Neural progenitor cell (in vitro differentiated cells): ENCODE data around the gene LEO1.

ENCODE experiments used
- EZH2 ChIP-seq: fragments of 200-600 bp; sonication (generic); IDR thresholded peaks from 2 replicates; pipeline ENCODE4 v1.6.1; 2017; ENCODE audit warnings: antibody characterized with exemption, mild to moderate bottlenecking, moderate library complexity
- EZH2phosphoT487 ChIP-seq: fragments of 200-600 bp; sonication (generic); IDR thresholded peaks from 2 replicates; pipeline ENCODE4 v1.6.1; 2017; ENCODE audit warnings: antibody characterized with exemption
- TF ChIP-seq, protein P1 (sequence below): fragments of 200-600 bp; sonication (generic); IDR thresholded peaks from 2 replicates; pipeline ENCODE4 v1.5.1; 2017; ENCODE audit warnings: antibody characterized with exemption, mild to moderate bottlenecking

DNA sequence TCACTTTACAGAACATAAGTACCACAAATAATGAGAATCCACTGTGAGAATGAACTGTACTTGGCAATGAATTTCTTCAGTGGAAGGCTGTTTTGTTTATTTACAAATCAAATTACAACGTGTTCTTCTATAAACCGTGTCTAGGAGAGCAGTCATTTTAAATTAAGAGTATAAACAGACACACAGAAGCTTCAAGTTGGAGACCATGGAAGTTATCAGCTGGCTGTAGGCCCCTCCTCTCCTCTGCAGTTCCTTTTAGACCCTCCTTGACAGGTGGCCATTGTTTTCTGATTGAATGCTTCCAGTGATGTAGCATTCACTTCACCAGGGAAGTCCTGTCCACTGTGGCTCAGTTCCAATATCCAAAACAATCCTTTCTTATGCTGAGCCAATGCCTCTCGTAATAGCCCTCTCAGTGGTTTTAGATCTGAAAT is 40.1 kb upstream of the LEO1 start:
- TF ChIP-seq, protein P1, sequence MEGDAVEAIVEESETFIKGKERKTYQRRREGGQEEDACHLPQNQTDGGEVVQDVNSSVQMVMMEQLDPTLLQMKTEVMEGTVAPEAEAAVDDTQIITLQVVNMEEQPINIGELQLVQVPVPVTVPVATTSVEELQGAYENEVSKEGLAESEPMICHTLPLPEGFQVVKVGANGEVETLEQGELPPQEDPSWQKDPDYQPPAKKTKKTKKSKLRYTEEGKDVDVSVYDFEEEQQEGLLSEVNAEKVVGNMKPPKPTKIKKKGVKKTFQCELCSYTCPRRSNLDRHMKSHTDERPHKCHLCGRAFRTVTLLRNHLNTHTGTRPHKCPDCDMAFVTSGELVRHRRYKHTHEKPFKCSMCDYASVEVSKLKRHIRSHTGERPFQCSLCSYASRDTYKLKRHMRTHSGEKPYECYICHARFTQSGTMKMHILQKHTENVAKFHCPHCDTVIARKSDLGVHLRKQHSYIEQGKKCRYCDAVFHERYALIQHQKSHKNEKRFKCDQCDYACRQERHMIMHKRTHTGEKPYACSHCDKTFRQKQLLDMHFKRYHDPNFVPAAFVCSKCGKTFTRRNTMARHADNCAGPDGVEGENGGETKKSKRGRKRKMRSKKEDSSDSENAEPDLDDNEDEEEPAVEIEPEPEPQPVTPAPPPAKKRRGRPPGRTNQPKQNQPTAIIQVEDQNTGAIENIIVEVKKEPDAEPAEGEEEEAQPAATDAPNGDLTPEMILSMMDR = no peak
- TF ChIP-seq EZH2 (no peak), EZH2phosphoT487 (no peak)
